HFFc6 (cell line): ENCODE data around the gene SAXO1. TPM values are rescaled to one million over a fixed set of nuclear protein-coding genes. Genes with fewer than 3 reads are reported as not detected.

Experiments
- DNase-seq: peaks from one replicate; pipeline ENCODE4 v3.0.0-alpha.2; 2018
- H3K27ac Mint-ChIP-seq: 2 replicates; pipeline ENCODE4 v1.8.0; 2020; ENCODE audit warnings: mild to moderate bottlenecking, mixed read lengths
- H3K27me3 Mint-ChIP-seq: 2 replicates; pipeline ENCODE4 v1.8.0; 2021; ENCODE audit warnings: mild to moderate bottlenecking, moderate library complexity, mixed read lengths; ENCODE audit not compliant: insufficient read depth
- H3K36me3 Mint-ChIP-seq: 2 replicates; pipeline ENCODE4 v1.8.0; 2021; ENCODE audit warnings: low read depth, mixed read lengths
- H3K4me1 Mint-ChIP-seq: 2 replicates; pipeline ENCODE4 v1.8.0; 2020; ENCODE audit warnings: low read depth, mixed read lengths
- H3K4me3 Mint-ChIP-seq: 2 replicates; pipeline ENCODE4 v1.8.0; 2020; ENCODE audit warnings: mild to moderate bottlenecking, moderate library complexity, mixed read lengths
- H3K9me3 Mint-ChIP-seq: 2 replicates; pipeline ENCODE4 v1.8.0; 2020; ENCODE audit warnings: mild to moderate bottlenecking, mixed read lengths
- total RNA-seq, 6 experiments: library from RNA; stranded (reverse); fragmentation: NEBNext Ultra II Directional; extraction: Animal tissue kit (Norgen Biotek cat#: 25700); gene quantifications; 2 replicates in 1 of 6; 3 replicates in 5 of 6; pipeline ENCODE4 v1.2.3, GENCODE V29; 2021
- TF ChIP-seq, protein P1 (sequence below): fragments of 200-600 bp; sonication (generic); IDR thresholded peaks from 2 replicates; pipeline ENCODE4 v1.5.0; 2021; ENCODE audit warnings: antibody characterized with exemption, mild to moderate bottlenecking

Gene SAXO1
- total RNA-seq, 6 experiments from 2014 or later: not detected

DNA sequence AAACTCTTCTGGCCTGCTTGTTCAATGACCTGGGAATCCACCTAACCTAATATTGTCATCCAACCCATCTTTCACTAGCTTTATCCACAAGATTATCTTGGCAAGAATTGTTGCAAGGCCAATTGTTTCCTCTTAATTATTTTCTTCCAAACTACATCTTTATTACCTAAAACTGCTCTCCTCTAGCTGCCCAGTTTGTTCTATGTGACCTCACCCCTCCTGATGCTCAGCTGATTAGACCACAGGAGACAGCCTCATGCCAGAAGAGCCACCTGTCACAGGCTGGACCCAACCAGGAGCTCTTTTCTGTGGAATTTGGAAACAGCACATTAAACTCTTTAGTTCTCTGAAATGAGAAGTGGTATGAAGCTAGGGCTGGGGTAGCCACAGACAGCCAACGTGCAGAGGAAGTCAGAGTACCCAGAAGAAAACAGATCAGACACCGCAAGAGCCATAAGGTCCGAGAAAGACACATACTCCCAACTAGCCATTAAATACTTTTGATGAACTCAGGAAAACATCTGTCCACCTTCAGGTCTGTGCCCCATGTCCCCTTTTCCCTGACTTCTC lies 12.0 kb downstream of the SAXO1 start:
- Mint-ChIP-seq H3K9me3 (peaks cover 8% of the 10 kb centered on the region; the same call in 1 of the 2 replicates), H3K4me1 (no peaks in the 10 kb centered on the region), H3K4me3 (no peak overlapping the region), H3K36me3 (no peaks in the 10 kb centered on the region), H3K27ac (no peak overlapping the region), H3K27me3 (peaks cover 12% of the 10 kb centered on the region; the same call in 1 of the 2 replicates)
- TF ChIP-seq, protein P1, sequence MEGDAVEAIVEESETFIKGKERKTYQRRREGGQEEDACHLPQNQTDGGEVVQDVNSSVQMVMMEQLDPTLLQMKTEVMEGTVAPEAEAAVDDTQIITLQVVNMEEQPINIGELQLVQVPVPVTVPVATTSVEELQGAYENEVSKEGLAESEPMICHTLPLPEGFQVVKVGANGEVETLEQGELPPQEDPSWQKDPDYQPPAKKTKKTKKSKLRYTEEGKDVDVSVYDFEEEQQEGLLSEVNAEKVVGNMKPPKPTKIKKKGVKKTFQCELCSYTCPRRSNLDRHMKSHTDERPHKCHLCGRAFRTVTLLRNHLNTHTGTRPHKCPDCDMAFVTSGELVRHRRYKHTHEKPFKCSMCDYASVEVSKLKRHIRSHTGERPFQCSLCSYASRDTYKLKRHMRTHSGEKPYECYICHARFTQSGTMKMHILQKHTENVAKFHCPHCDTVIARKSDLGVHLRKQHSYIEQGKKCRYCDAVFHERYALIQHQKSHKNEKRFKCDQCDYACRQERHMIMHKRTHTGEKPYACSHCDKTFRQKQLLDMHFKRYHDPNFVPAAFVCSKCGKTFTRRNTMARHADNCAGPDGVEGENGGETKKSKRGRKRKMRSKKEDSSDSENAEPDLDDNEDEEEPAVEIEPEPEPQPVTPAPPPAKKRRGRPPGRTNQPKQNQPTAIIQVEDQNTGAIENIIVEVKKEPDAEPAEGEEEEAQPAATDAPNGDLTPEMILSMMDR: no peak
- no peak for DNase-seq

DNA sequence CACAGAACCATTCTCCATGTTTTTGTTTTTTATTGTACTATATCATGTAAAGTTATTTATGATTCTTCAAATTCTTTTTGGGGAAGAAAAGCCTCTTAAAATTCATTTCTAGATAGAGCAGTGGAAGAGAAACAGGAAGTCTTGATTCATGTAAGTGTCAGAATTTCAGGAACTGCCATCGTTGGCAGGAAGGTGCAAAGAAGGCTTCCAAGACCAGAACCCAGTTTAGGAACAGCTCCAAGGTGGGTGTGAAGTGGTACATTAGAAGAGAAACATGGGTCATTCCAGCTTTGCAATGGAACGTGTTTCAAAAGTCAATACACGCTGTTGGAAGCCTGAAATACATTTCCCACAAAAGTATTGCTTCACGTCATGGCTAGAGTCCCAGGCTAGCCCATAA lies 14.8 kb downstream of the SAXO1 start:
- no peaks in the 10 kb centered on the region for H3K36me3 Mint-ChIP-seq
- no peak overlapping the region for H3K27ac Mint-ChIP-seq
- H3K4me3 Mint-ChIP-seq: no peak overlapping the region
- peaks cover under 1% of the 10 kb centered on the region; the same call in 1 of the 2 replicates for H3K4me1 Mint-ChIP-seq
- peaks cover 8% of the 10 kb centered on the region; the same call in 1 of the 2 replicates for H3K9me3 Mint-ChIP-seq
- DNase-seq: no peak
- TF ChIP-seq, protein P1: no peak
- peaks cover 12% of the 10 kb centered on the region; the same call in 1 of the 2 replicates for H3K27me3 Mint-ChIP-seq

DNA sequence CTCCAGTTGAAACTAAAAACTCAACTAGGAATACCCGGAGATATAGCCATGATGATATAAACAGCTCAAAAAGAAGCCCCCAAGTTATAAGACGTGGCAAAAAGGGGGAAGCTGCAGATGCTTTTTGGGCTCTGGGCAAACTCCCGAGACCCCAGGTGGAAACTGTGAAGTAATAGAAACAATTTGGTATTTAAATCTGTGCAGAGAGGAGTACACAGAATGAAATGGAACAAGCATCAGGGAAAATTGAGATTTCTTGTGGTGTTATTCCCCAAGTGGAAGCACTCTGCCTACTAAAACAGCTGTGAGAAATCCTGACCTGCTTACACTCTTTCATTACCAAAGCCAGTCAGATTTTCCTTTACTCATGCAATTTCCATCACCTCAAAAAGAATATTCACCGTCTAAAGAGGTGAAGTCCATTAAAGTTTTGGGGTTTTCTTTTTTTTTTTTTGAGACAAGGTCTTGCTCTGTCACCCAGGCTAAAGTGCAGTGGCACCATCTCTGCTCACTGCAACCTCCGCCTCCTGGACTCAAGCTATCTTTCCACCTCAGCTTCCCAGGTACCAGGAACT lies 23.5 kb downstream of the SAXO1 start:
- Mint-ChIP-seq H3K4me1 (peaks cover 5% of the 10 kb centered on the region; the same call in 1 of the 2 replicates), H3K36me3 (no peaks in the 10 kb centered on the region), H3K27ac (no peak overlapping the region), H3K4me3 (no peak overlapping the region), H3K27me3 (no peaks in the 10 kb centered on the region; the same call in 1 of the 2 replicates), H3K9me3 (no peaks in the 10 kb centered on the region)
- TF ChIP-seq, protein P1: no peak
- no peak for DNase-seq

DNA sequence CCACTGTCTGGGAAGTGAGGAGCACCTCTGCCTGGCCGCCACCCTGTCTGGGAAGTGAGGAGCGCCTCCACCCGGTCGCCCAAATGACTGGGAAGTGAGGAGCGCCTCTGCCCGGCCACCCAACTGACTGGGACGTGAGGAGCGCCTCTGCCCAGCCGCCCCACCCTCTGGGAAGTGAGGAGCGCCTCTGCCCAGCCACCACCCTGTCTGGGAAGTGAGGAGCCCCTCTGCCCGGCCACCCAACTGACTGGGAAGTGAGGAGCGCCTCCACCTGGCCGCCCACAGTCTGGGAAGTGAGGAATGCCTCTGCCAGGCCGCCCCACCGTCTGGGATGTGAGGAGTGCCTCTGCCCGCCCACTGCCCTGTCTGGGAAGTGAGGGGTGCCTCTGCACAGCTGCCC lies 32.9 kb downstream of the SAXO1 start:
- Mint-ChIP-seq H3K36me3 (peaks cover 16% of the 10 kb centered on the region), H3K9me3 (peaks cover 26% of the 10 kb centered on the region), H3K4me3 (no peak overlapping the region), H3K4me1 (no peaks in the 10 kb centered on the region), H3K27me3 (peaks cover 10% of the 10 kb centered on the region; the same call in 1 of the 2 replicates), H3K27ac (no peak overlapping the region)
- DNase-seq: no peak
- TF ChIP-seq, protein P1: no peak

DNA sequence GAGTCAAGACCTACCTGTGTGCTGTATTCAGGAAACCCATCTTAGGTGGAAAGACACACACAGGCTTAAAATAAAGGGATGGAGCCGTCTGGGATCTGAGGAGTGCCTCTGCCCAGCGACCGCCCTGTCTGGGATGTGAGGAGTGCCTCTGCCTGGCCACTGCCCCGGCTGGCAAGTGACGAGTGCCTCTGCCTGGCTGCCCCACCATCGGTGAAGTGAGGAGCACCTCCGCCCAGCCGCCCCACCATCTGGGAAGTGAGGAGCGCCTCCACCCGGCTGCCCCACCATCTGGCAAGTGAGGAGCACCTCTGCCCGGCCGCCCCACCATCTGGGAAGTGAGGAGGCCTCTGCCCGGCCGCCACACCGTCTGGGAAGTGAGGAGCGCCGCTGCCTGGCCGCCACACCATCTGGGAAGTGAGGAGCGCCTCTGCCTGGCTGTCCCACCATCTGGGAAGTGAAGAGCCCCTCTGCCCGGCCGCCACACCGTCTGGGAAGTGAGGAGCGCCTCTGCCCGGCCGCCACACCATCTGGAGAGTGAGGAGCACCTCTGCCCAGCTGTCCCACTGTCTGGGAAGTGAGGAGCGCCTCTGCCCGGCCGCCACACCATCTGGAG lies 33.7 kb downstream of the SAXO1 start:
- H3K4me1 Mint-ChIP-seq: no peaks in the 10 kb centered on the region
- H3K4me3 Mint-ChIP-seq: no peak overlapping the region
- TF ChIP-seq, protein P1: no peak
- DNase-seq: no peak
- H3K27me3 Mint-ChIP-seq: peaks cover 10% of the 10 kb centered on the region
- no peak overlapping the region for H3K27ac Mint-ChIP-seq
- H3K9me3 Mint-ChIP-seq: peaks cover 26% of the 10 kb centered on the region
- H3K36me3 Mint-ChIP-seq: peaks cover 16% of the 10 kb centered on the region
